22Rv1 (cell line): ENCODE results near the gene TRIM15.

Experiments
- ZFX ChIP-seq: fragments of 450-650 bp; IDR thresholded peaks from 2 replicates; pipeline ENCODE4 v1.6.1; 2017; ENCODE audit warnings: antibody characterized with exemption, borderline replicate concordance
- TF ChIP-seq, protein P1 (sequence below): fragments of 450-650 bp; IDR thresholded peaks from 2 replicates; pipeline ENCODE4 v1.5.1; 2017; ENCODE audit warnings: mild to moderate bottlenecking

DNA sequence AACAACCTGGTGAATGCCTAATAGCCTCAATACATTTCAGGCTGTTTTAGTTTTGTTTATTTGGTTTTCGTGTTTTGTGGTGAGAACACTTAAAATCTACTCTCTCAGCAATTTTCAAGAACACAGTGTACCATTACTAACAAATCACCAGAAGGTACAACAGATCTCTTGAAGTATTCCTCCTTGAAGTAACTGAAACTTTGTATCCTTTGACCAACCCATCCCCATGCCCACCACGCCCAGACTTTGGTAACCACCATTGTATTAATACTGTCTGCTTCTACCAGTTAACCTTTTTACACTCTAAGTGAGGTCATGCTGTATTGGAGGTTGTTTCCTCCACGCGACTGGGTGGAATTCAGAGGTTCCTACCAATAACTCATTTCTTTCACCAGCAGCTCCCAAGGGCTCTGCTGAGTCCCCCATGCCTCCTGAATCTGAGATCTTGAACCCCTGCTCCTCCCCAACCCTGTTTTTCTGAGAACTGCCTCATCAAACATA, 33.1 kb upstream of the TRIM15 start:
- TF ChIP-seq, protein P1, sequence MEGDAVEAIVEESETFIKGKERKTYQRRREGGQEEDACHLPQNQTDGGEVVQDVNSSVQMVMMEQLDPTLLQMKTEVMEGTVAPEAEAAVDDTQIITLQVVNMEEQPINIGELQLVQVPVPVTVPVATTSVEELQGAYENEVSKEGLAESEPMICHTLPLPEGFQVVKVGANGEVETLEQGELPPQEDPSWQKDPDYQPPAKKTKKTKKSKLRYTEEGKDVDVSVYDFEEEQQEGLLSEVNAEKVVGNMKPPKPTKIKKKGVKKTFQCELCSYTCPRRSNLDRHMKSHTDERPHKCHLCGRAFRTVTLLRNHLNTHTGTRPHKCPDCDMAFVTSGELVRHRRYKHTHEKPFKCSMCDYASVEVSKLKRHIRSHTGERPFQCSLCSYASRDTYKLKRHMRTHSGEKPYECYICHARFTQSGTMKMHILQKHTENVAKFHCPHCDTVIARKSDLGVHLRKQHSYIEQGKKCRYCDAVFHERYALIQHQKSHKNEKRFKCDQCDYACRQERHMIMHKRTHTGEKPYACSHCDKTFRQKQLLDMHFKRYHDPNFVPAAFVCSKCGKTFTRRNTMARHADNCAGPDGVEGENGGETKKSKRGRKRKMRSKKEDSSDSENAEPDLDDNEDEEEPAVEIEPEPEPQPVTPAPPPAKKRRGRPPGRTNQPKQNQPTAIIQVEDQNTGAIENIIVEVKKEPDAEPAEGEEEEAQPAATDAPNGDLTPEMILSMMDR: no peak
- TF ChIP-seq ZFX: no peak
